HepG2 (cell line): Measurements from ENCODE around the gene GSPT1.

Experiments
- ARNT2 ChIP-seq: sonication (generic); formaldehyde crosslinking; IDR thresholded peaks from 2 replicates; pipeline ENCODE4 v1.8.0; 2022; ENCODE audit warnings: mild to moderate bottlenecking, low read depth, missing genetic modification reagents, moderate library complexity
- KDM2A ChIP-seq: sonication (generic); formaldehyde crosslinking; IDR thresholded peaks from 2 replicates; pipeline ENCODE4 v1.4.0; 2020; ENCODE audit warnings: low read depth, missing genetic modification reagents, borderline replicate concordance
- NR2F6 ChIP-seq, 2 experiments: IDR thresholded peaks; 2 replicates each; pipeline ENCODE4 v1.6.1; 2016; ENCODE audit warnings: antibody characterized with exemption in 1 of 2, mild to moderate bottlenecking in 1 of 2
- POLR2AphosphoS5 ChIP-seq: IDR thresholded peaks from 2 replicates; pipeline ENCODE4 v1.6.1; 2012; ENCODE audit warnings: low read depth, low read length
- SRF ChIP-seq: IDR thresholded peaks from 2 replicates; pipeline ENCODE4 v1.6.1; 2011; ENCODE audit warnings: mild to moderate bottlenecking, low read depth, low read length, moderate library complexity
- ZBTB20 ChIP-seq: sonication (generic); formaldehyde crosslinking; IDR thresholded peaks from 2 replicates; pipeline ENCODE4 v1.8.1; 2023; ENCODE audit warnings: missing genetic modification reagents, low read depth, mild to moderate bottlenecking, borderline replicate concordance
- ZNF230 ChIP-seq: sonication (generic); formaldehyde crosslinking; IDR thresholded peaks from 2 replicates; pipeline ENCODE4 v1.4.0; 2020; ENCODE audit warnings: mild to moderate bottlenecking, missing genetic modification reagents
- ZNF33B ChIP-seq: sonication (generic); formaldehyde crosslinking; IDR thresholded peaks from 2 replicates; pipeline ENCODE4 v1.5.1; 2020; ENCODE audit warnings: mild to moderate bottlenecking, missing genetic modification reagents
- ZNF687 ChIP-seq: sonication (generic); formaldehyde crosslinking; IDR thresholded peaks from 2 replicates; pipeline ENCODE4 v1.5.1; 2020; ENCODE audit warnings: mild to moderate bottlenecking, missing genetic modification reagents, moderate library complexity
- ZSCAN5A ChIP-seq: sonication (generic); formaldehyde crosslinking; IDR thresholded peaks from 2 replicates; pipeline ENCODE4 v1.8.0; 2022; ENCODE audit warnings: mild to moderate bottlenecking, missing genetic modification reagents, borderline replicate concordance

GRCh38 chr16:11857161-11857560 is 58.6 kb downstream of the GSPT1 start:
- TF ChIP-seq ZBTB20 (CRISPR knock-in tag), result no peak
- TF ChIP-seq ZSCAN5A (CRISPR knock-in tag), result no peak
- TF ChIP-seq SRF, result no peak
- no peak for TF ChIP-seq POLR2AphosphoS5
- TF ChIP-seq ZNF33B (CRISPR knock-in tag), result no peak
- TF ChIP-seq ARNT2 (CRISPR knock-in tag), result no peak
- no peak for TF ChIP-seq ZNF230 (CRISPR knock-in tag)
- no peak for TF ChIP-seq KDM2A (CRISPR knock-in tag)
- TF ChIP-seq ZNF687 (CRISPR knock-in tag), result no peak
- no peak for TF ChIP-seq NR2F6 (IDR thresholded peaks at IDR 0.05)
- no peak for TF ChIP-seq NR2F6 (CRISPR knock-in tag; IDR thresholded peaks at IDR 0.05)
